GM12878 (cell line): Measurements from ENCODE around the gene SP3.

ENCODE experiments used
- CTCF ChIP-seq, 3 experiments: IDR thresholded peaks in 2 of 3; conservative IDR thresholded peaks in 1 of 3; 2 replicates each; pipeline ENCODE4 v1.5.1; 2011; ENCODE audit warnings: low read depth in 3 of 3, low read length in 3 of 3, mild to moderate bottlenecking in 3 of 3, control low read depth in 2 of 3, moderate library complexity in 2 of 3, inconsistent platforms in 1 of 3, mixed read lengths in 1 of 3; ENCODE audit not compliant: control insufficient read depth in 2 of 3, insufficient read depth in 1 of 3; ENCODE audit errors: extremely low read depth in 1 of 3
- HDAC6 ChIP-seq: fragments of 200-600 bp; sonication (generic); IDR thresholded peaks from one replicate; pipeline ENCODE4 v1.8.0; 2017; ENCODE audit warnings: antibody characterized with exemption; ENCODE audit not compliant: unreplicated experiment
- JUNB ChIP-seq: IDR thresholded peaks from 2 replicates; pipeline ENCODE4 v1.6.1; 2016; ENCODE audit warnings: antibody characterized with exemption, mild to moderate bottlenecking
- MXI1 ChIP-seq: fragments of 150-350 bp; IDR thresholded peaks from 2 replicates; pipeline ENCODE4 v1.6.1; 2011; ENCODE audit warnings: low read depth, mild to moderate bottlenecking, inconsistent platforms, low read length, improper control_type of control experiment
- POLR2AphosphoS5 ChIP-seq: IDR thresholded peaks from 2 replicates; pipeline ENCODE4 v1.6.1; 2011; ENCODE audit warnings: mild to moderate bottlenecking, low read length, inconsistent platforms
- TAF1 ChIP-seq: IDR thresholded peaks from 2 replicates; pipeline ENCODE4 v1.6.1; 2011; ENCODE audit warnings: mild to moderate bottlenecking, low read depth, low read length, borderline replicate concordance
- ZNF274 ChIP-seq: IDR thresholded peaks from one replicate; pipeline ENCODE4 v1.8.0; 2011; ENCODE audit not compliant: insufficient read length, insufficient read depth
- ZZZ3 ChIP-seq: IDR thresholded peaks from 2 replicates; pipeline ENCODE4 v1.6.1; 2011; ENCODE audit warnings: low read depth; ENCODE audit not compliant: control insufficient read depth, insufficient read length

- TF ChIP-seq POLR2AphosphoS5 (no peak), MXI1 (no peak), JUNB (no peak), CTCF (IDR thresholded peaks at IDR 0.05 in 2 of 3, conservative IDR thresholded peaks at IDR 0.05 in 1 of 3; ENCODE audit: control insufficient read depth in 2 of 3, extremely low read depth in 1 of 3, insufficient read depth in 1 of 3, low read depth in 3 of 3, low read length in 3 of 3) (no peak), TAF1 (no peak), ZZZ3 (no peak), HDAC6 (no peak), ZNF274 (no peak)
Observed at GRCh38 chr2:173958198-173958846, 6.9 kb downstream of the SP3 start.
